HepG2 (cell line): ENCODE results near the gene NSD2. TPM values are rescaled to one million over a fixed set of nuclear protein-coding genes. Genes with fewer than 3 reads are reported as not detected.
A peak's percentile ranks its signal among the peaks of the same experiment; 100 is the strongest.

Source experiments
- ARNTL ChIP-seq: sonication (generic); formaldehyde crosslinking; IDR thresholded peaks from 2 replicates; pipeline ENCODE4 v1.4.0; 2020; ENCODE audit warnings: mild to moderate bottlenecking, missing genetic modification reagents
- NPAS2 ChIP-seq: sonication (generic); formaldehyde crosslinking; IDR thresholded peaks from 2 replicates; pipeline ENCODE4 v1.8.0; 2022; ENCODE audit warnings: mild to moderate bottlenecking, missing genetic modification reagents, borderline replicate concordance
- U2AF2 ChIP-seq: fragments of 200-400 bp; formaldehyde crosslinking; IDR thresholded peaks from 2 replicates; pipeline ENCODE4 v1.6.1; 2017; ENCODE audit warnings: low read depth, mild to moderate bottlenecking, low read length
- ZNF24 ChIP-seq: fragments of 450-650 bp; IDR thresholded peaks from 2 replicates; pipeline ENCODE4 v1.6.1; 2017; ENCODE audit warnings: antibody characterized with exemption, mild to moderate bottlenecking
- ZNF317 ChIP-seq: sonication (generic); formaldehyde crosslinking; IDR thresholded peaks from 2 replicates; pipeline ENCODE4 v1.5.0; 2020; ENCODE audit warnings: mild to moderate bottlenecking, missing genetic modification reagents
- polyA plus RNA-seq, 8 experiments: library from polyadenylated mRNA; depleted of rRNA in 3 of 8; stranded (reverse) in 7 of 8; unstranded in 1 of 8; fragments of >200 nt; fragmentation: Illumina TruSeq in 4 of 8; extraction: Trizol in 4 of 8; gene quantifications; 2 replicates each; pipeline versions ENCODE4 v1.2.1 to v1.2.3, GENCODE V29; 2011 to 2016; ENCODE audit warnings: low read depth in 4 of 8, missing spikeins in 1 of 8, mixed read lengths in 1 of 8; ENCODE audit not compliant: insufficient read depth in 1 of 8
- total RNA-seq, 5 experiments: library from RNA; depleted of rRNA; stranded (reverse); fragments of >200 nt; fragmentation: Illumina TruSeq; extraction: Trizol; gene quantifications; 2 replicates each; pipeline ENCODE4 v1.2.3, GENCODE V29; 2016; ENCODE audit warnings: low read depth in 1 of 5
- TF ChIP-seq, protein P1 (sequence below): sonication (generic); formaldehyde crosslinking; IDR thresholded peaks from 2 replicates; pipeline ENCODE4 v1.9.0; 2021; ENCODE audit warnings: missing genetic modification reagents, mild to moderate bottlenecking, borderline replicate concordance
- TF ChIP-seq, protein P2 (sequence below), 2 experiments: fragments of 450-650 bp in 1 of 2; sonication (generic) in 1 of 2; formaldehyde crosslinking; IDR thresholded peaks; 2 replicates each; pipeline versions ENCODE4 v1.5.0 to v1.8.0; 2020 to 2022; ENCODE audit warnings: mild to moderate bottlenecking in 1 of 2, missing genetic modification reagents in 1 of 2
- TF ChIP-seq, protein P3 (sequence below), 2 experiments: sonication (generic) in 1 of 2; formaldehyde crosslinking in 1 of 2; IDR thresholded peaks; 2 replicates each; pipeline versions ENCODE4 v1.6.1 to v1.9.0; 2014 to 2022; ENCODE audit warnings: antibody characterized with exemption in 1 of 2, borderline replicate concordance in 1 of 2, inconsistent platforms in 1 of 2, low read depth in 1 of 2, missing genetic modification reagents in 1 of 2
- TF ChIP-seq, protein P4 (sequence below): sonication (generic); formaldehyde crosslinking; IDR thresholded peaks from 2 replicates; pipeline ENCODE4 v1.9.0; 2021; ENCODE audit warnings: mild to moderate bottlenecking, missing genetic modification reagents
- TF ChIP-seq, protein P5 (sequence below): sonication (generic); formaldehyde crosslinking; conservative IDR thresholded peaks from 2 replicates; pipeline ENCODE4 v1.8.0; 2022; ENCODE audit warnings: missing genetic modification reagents

Gene NSD2
- total and polyA plus RNA-seq, 2 of the 13 experiments (the other 11 are each of a cell fraction or from before 2014, with no cell fraction given) = 22.0 to 65.9 TPM

DNA sequence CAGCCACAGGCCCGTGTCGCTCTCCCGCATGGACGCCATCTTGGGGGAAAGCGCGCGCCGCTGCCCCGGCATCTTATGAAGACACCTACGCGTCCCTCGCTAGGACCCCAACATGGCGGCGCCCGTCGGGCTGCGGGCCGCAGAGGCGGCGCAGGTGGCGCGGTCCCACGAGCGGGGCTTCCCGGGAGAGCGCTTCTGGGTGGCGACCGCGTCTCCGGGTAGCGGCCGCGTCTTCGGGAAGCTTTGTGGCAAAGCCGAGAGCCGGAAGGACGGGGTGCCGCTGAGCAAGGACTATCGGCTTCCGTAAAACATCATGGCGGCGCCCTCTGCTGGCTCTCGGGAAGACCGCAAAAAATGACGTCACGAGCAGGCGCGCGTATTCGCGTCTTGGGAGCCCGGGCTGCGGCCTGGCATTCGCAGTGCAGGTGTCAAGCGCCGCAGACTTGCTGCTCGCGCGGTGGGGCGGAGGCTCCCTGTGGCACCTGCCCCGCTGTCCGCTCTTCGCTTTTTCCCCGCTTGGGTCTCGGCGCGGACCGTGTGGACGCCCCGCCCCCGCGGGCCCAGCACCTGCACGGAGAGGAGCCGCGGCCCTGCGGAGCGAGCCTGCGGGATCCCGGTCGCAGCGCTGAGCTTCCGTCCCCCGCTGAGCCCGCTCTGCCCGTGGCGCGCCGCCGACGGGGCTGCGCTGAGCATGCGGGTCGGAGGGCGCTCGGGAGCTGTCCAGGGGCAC is 137.9 kb downstream of the NSD2 start, which contains the start of gene NELFA (continued):
- TF ChIP-seq, protein P1, sequence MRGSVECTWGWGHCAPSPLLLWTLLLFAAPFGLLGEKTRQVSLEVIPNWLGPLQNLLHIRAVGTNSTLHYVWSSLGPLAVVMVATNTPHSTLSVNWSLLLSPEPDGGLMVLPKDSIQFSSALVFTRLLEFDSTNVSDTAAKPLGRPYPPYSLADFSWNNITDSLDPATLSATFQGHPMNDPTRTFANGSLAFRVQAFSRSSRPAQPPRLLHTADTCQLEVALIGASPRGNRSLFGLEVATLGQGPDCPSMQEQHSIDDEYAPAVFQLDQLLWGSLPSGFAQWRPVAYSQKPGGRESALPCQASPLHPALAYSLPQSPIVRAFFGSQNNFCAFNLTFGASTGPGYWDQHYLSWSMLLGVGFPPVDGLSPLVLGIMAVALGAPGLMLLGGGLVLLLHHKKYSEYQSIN (CRISPR knock-in tag) = no peak
- TF ChIP-seq, protein P2, sequence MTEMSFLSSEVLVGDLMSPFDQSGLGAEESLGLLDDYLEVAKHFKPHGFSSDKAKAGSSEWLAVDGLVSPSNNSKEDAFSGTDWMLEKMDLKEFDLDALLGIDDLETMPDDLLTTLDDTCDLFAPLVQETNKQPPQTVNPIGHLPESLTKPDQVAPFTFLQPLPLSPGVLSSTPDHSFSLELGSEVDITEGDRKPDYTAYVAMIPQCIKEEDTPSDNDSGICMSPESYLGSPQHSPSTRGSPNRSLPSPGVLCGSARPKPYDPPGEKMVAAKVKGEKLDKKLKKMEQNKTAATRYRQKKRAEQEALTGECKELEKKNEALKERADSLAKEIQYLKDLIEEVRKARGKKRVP (CRISPR knock-in tag; IDR thresholded peaks at IDR 0.05) = no peak; a peak in 2 of 4 replicates
- TF ChIP-seq, protein P3, sequence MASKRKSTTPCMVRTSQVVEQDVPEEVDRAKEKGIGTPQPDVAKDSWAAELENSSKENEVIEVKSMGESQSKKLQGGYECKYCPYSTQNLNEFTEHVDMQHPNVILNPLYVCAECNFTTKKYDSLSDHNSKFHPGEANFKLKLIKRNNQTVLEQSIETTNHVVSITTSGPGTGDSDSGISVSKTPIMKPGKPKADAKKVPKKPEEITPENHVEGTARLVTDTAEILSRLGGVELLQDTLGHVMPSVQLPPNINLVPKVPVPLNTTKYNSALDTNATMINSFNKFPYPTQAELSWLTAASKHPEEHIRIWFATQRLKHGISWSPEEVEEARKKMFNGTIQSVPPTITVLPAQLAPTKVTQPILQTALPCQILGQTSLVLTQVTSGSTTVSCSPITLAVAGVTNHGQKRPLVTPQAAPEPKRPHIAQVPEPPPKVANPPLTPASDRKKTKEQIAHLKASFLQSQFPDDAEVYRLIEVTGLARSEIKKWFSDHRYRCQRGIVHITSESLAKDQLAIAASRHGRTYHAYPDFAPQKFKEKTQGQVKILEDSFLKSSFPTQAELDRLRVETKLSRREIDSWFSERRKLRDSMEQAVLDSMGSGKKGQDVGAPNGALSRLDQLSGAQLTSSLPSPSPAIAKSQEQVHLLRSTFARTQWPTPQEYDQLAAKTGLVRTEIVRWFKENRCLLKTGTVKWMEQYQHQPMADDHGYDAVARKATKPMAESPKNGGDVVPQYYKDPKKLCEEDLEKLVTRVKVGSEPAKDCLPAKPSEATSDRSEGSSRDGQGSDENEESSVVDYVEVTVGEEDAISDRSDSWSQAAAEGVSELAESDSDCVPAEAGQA (IDR thresholded peaks at IDR 0.05; ENCODE audit: low read depth) = peak; percentile 96
- TF ChIP-seq, protein P3 (CRISPR knock-in tag; IDR thresholded peaks at IDR 0.05; ENCODE audit: borderline replicate concordance) = no peak; the same call in 1 of the 2 replicates
- TF ChIP-seq NPAS2 (no peak), U2AF2 (peak; percentile 89; the same call in 1 of the 2 replicates), ZNF24 (no peak), ARNTL (peak; percentile 63), ZNF317 (CRISPR knock-in tag) (no peak; the same call in 1 of the 2 replicates)
- TF ChIP-seq, protein P4, sequence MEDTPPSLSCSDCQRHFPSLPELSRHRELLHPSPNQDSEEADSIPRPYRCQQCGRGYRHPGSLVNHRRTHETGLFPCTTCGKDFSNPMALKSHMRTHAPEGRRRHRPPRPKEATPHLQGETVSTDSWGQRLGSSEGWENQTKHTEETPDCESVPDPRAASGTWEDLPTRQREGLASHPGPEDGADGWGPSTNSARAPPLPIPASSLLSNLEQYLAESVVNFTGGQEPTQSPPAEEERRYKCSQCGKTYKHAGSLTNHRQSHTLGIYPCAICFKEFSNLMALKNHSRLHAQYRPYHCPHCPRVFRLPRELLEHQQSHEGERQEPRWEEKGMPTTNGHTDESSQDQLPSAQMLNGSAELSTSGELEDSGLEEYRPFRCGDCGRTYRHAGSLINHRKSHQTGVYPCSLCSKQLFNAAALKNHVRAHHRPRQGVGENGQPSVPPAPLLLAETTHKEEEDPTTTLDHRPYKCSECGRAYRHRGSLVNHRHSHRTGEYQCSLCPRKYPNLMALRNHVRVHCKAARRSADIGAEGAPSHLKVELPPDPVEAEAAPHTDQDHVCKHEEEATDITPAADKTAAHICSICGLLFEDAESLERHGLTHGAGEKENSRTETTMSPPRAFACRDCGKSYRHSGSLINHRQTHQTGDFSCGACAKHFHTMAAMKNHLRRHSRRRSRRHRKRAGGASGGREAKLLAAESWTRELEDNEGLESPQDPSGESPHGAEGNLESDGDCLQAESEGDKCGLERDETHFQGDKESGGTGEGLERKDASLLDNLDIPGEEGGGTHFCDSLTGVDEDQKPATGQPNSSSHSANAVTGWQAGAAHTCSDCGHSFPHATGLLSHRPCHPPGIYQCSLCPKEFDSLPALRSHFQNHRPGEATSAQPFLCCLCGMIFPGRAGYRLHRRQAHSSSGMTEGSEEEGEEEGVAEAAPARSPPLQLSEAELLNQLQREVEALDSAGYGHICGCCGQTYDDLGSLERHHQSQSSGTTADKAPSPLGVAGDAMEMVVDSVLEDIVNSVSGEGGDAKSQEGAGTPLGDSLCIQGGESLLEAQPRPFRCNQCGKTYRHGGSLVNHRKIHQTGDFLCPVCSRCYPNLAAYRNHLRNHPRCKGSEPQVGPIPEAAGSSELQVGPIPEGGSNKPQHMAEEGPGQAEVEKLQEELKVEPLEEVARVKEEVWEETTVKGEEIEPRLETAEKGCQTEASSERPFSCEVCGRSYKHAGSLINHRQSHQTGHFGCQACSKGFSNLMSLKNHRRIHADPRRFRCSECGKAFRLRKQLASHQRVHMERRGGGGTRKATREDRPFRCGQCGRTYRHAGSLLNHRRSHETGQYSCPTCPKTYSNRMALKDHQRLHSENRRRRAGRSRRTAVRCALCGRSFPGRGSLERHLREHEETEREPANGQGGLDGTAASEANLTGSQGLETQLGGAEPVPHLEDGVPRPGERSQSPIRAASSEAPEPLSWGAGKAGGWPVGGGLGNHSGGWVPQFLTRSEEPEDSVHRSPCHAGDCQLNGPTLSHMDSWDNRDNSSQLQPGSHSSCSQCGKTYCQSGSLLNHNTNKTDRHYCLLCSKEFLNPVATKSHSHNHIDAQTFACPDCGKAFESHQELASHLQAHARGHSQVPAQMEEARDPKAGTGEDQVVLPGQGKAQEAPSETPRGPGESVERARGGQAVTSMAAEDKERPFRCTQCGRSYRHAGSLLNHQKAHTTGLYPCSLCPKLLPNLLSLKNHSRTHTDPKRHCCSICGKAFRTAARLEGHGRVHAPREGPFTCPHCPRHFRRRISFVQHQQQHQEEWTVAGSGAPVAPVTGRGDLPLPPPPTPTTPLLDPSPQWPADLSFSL (CRISPR knock-in tag) = no peak
- TF ChIP-seq, protein P5, sequence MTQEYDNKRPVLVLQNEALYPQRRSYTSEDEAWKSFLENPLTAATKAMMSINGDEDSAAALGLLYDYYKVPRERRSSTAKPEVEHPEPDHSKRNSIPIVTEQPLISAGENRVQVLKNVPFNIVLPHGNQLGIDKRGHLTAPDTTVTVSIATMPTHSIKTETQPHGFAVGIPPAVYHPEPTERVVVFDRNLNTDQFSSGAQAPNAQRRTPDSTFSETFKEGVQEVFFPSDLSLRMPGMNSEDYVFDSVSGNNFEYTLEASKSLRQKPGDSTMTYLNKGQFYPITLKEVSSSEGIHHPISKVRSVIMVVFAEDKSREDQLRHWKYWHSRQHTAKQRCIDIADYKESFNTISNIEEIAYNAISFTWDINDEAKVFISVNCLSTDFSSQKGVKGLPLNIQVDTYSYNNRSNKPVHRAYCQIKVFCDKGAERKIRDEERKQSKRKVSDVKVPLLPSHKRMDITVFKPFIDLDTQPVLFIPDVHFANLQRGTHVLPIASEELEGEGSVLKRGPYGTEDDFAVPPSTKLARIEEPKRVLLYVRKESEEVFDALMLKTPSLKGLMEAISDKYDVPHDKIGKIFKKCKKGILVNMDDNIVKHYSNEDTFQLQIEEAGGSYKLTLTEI (CRISPR knock-in tag) = no peak
